Ectodermal cell (in vitro differentiated cells): ENCODE measurements around the gene OLIG3.
A peak's percentile ranks its signal among the peaks of the same experiment; 100 is the strongest.

Source experiments
- H3K27ac ChIP-seq: 2 replicates; pipeline ENCODE4 v1.7.0; 2013; ENCODE audit warnings: mild to moderate bottlenecking, low read depth, low read length; ENCODE audit not compliant: insufficient read depth, poor library complexity, severe bottlenecking
- H3K27me3 ChIP-seq: 2 replicates; pipeline ENCODE4 v1.7.0; 2013; ENCODE audit warnings: mild to moderate bottlenecking, low read length; ENCODE audit not compliant: insufficient read depth, control insufficient read depth, poor library complexity, severe bottlenecking
- H3K36me3 ChIP-seq: one replicate; pipeline ENCODE4 v1.7.0; 2013; ENCODE audit warnings: low read length; ENCODE audit not compliant: control insufficient read depth, insufficient read depth
- H3K4me1 ChIP-seq: one replicate; pipeline ENCODE4 v1.7.0; 2013; ENCODE audit warnings: low read length; ENCODE audit not compliant: control insufficient read depth, insufficient read depth
- H3K4me3 ChIP-seq: 2 replicates; pipeline ENCODE4 v1.7.0; 2013; ENCODE audit warnings: low read depth, low read length, control low read depth; ENCODE audit not compliant: insufficient read depth
- H3K9me3 ChIP-seq: 2 replicates; pipeline ENCODE4 v1.7.0; 2013; ENCODE audit warnings: mild to moderate bottlenecking, low read length, moderate library complexity; ENCODE audit not compliant: control insufficient read depth
- WGBS, 2 experiments: methylation state at CpG; one replicate each; pipeline ENCODE4 v1.1.7; 2013; ENCODE audit warnings: missing lambda C conversion rate in 2 of 2; 5-methylcytosine and 5-hydroxymethylcytosine counted together

Gene OLIG3

GRCh38 chr6:137520520-137520919 is 26.3 kb upstream of the OLIG3 start:
- H3K4me1 ChIP-seq = peaks cover 8% of the 10 kb centered on the region
- no peak overlapping the region for H3K4me3 ChIP-seq
- H3K27ac ChIP-seq = no peak overlapping the region
- H3K9me3 ChIP-seq = no peaks in the 10 kb centered on the region
- no peaks in the 10 kb centered on the region for H3K36me3 ChIP-seq
- H3K27me3 ChIP-seq = peaks cover 32% of the 10 kb centered on the region
- 82 to 83% methylated on average over 3 to 4 of the region's 4 CpGs for WGBS, 2 experiments

DNA sequence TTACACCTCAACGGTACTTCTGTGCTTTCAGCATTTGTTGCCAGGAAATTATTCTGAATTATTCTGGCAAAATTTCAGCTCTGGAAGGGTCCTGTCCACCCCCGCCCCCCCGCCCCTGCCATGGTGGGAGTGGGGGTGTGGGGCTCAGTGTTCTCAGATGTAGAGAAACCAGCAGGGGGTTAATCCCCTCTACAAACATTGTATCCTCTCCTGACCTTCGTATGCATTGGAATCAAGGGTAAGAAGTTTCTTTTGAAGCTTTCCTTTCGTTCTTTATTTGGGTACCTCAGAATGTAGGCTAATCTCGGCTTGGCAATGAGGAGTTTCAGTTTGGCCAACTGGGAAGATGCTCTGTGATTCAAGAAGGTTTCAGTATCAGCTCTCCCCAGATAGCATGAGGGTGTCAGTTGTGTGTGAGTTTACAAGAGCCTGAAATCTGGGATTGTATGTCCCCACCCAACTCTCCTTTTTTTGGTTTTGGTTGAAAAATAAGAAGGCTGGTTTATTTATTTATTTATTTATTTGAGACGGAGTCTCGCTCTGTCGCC is 25.5 kb upstream of the OLIG3 start:
- Histone ChIP-seq H3K27me3 (peaks cover 40% of the 10 kb centered on the region), H3K36me3 (no peaks in the 10 kb centered on the region)

DNA sequence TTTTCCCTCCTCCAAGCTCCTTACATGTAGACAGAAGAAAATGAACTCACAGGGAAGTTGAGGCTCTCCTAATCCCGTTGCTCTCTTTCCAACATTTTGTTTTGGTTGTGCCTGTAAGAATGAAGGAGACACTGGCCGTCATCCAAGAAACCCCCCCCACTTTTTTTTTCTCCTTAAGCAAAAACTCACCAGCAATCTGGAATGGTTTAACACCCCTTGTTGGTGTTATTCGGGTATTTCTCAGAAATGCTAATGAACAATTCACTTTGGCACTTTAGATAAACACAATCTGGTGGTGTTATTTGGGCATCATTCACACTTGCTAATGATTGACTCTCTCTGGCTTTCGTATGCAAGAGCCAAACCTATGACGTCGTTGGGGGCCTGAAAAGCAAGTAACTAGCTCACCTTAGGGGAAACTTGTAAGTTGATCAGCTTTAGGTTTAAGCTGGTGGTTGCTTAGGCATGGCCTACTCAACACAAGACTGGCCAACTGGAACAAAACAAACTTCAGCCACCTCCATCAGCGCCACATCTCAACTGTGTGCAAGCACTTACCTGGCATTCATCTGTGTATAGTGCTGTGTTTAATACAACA is 24.3 kb upstream of the OLIG3 start:
- Histone ChIP-seq H3K36me3 (no peaks in the 10 kb centered on the region), H3K9me3 (no peaks in the 10 kb centered on the region), H3K4me1 (peaks cover 10% of the 10 kb centered on the region), H3K4me3 (no peak overlapping the region), H3K27me3 (peaks cover 52% of the 10 kb centered on the region), H3K27ac (no peak overlapping the region)
- 29 to 32% methylated on average over 7 of the region's 7 CpGs for WGBS, 2 experiments

More for the DNA sequence above, 25.5 kb upstream of the OLIG3 start:
- H3K4me1 ChIP-seq = peaks cover 8% of the 10 kb centered on the region
- no peaks in the 10 kb centered on the region for H3K9me3 ChIP-seq
- no peak overlapping the region for H3K27ac ChIP-seq
- 40 to 53% methylated on average over 6 to 9 of the region's 9 CpGs for WGBS, 2 experiments
- no peak overlapping the region for H3K4me3 ChIP-seq

- Histone ChIP-seq H3K36me3 (no peaks in the 10 kb centered on the region), H3K9me3 (no peaks in the 10 kb centered on the region), H3K27me3 (peaks cover 58% of the 10 kb centered on the region), H3K4me1 (peaks cover 15% of the 10 kb centered on the region), H3K27ac (no peak overlapping the region), H3K4me3 (no peak overlapping the region)
- 64 to 74% methylated on average over 4 to 5 of the region's 5 CpGs for WGBS, 2 experiments
These were observed 20.2 kb upstream of the OLIG3 start for GRCh38 chr6:137514418-137514817.

GRCh38 chr6:137512757-137513605 is 18.8 kb upstream of the OLIG3 start:
- no peaks in the 10 kb centered on the region for H3K9me3 ChIP-seq
- H3K27ac ChIP-seq = peak overlapping the region; percentile 69
- H3K27me3 ChIP-seq = peaks cover 50% of the 10 kb centered on the region
- H3K4me3 ChIP-seq = no peak overlapping the region
- peaks cover 15% of the 10 kb centered on the region for H3K4me1 ChIP-seq
- WGBS, 2 experiments = 11 to 13% methylated on average over 14 of the region's 14 CpGs
- no peaks in the 10 kb centered on the region for H3K36me3 ChIP-seq

DNA sequence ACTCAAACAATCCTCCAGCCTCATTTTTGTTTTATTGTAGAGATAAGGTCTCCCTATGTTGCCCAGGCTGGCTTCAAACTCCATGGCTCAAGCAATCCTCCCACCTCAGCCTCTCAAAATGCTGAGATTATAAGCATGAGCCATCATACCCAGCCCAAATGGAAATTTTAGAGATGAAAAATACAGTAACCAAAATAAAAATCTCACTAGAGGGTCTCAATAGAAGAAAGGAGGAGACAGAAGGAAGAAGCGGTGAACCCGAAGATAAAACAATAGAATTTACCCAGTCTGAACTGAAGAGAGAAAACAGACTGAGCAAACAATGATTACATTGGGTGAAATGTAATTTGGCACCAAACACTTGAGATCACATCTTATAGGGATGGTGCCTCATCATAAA is 16.7 kb upstream of the OLIG3 start:
- Histone ChIP-seq H3K27me3 (peaks cover 30% of the 10 kb centered on the region), H3K4me3 (no peak overlapping the region), H3K36me3 (no peaks in the 10 kb centered on the region), H3K27ac (no peak overlapping the region), H3K4me1 (peaks cover 15% of the 10 kb centered on the region), H3K9me3 (no peaks in the 10 kb centered on the region)
- 91 to 100% methylated on average over 2 of the region's 2 CpGs for WGBS, 2 experiments

DNA sequence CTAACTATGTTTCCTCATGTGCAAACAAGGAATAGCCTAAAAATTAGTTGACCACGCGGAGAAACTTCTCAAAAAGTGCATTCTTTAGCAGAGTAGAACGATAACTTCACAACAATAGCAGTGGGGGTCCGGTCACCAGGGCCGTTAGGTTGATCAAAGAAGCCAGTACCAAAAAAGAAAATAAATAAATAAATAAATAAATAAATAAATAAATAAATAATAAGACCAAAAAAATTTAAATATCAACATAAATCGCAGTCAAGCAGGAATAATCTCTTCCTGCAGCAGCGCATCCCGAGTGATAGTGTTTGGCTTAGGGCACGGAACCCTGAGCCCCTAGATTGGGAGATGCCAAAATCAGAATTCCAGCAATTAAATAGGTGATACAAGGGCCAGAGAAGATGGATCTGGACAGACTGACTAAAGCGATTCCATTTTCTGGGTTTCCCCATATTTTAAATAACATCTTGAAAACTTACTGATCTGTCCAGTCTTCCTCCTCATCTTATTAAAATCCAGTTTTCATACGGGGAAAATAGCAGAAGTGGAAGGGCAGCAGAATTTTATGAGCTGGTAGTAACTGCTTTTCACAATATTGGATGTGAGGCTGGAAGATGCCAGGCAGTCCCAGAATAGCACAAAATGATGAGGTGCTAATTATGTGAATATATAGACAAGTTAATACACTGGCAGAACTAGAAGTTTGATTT is 4.4 kb upstream of the OLIG3 start:
- Histone ChIP-seq H3K4me3 (no peak overlapping the region), H3K36me3 (no peaks in the 10 kb centered on the region), H3K9me3 (no peaks in the 10 kb centered on the region), H3K4me1 (peaks cover 38% of the 10 kb centered on the region), H3K27ac (no peak overlapping the region), H3K27me3 (peaks cover 86% of the 10 kb centered on the region)
- WGBS, 2 experiments = 14 to 15% methylated on average over 8 to 9 of the region's 11 CpGs

DNA sequence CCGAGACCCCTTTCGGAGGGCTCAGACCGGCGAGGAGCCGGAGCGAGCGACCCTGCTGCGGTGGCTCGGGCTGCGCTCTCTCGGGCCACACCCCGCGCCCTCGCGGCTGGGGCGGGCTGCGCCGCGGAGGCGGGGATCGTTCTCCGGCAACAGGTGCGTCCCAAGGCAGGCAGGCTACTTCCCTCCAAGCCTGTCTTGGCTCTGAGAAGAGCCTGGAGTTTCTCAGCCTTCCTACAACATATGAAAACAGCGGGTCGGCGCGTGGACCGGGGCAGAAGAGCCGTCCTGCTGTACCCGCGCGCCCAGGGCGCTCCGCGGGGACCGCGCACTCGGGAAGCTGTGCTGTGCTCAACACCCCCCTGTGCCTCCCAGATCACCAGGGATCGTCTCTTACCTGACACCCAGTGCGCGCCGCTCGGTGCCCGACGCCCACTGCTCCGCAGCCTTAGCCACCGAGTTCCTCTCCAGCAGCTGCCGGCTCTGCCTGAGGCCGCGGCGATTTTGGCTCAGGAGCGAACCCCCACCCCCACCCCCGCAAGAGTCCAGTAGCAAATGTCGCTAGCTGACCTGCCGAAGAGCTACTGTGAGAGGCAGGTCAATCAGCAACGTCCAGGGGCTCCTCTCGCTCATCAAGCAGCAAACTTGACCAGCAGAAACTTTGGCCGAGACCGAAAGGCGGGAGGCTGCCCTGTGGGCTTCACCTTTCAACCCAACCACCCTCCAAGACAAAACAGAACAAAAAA is 3.7 kb upstream of the OLIG3 start:
- 0 to 1% methylated on average over 60 of the region's 60 CpGs for WGBS, 2 experiments
- Histone ChIP-seq H3K4me1 (peaks cover 40% of the 10 kb centered on the region), H3K9me3 (no peaks in the 10 kb centered on the region), H3K36me3 (no peaks in the 10 kb centered on the region), H3K27me3 (peaks cover 93% of the 10 kb centered on the region), H3K4me3 (peak overlapping the region; percentile 28), H3K27ac (no peak overlapping the region)

GRCh38 chr6:137496909-137497720 is 2.9 kb upstream of the OLIG3 start:
- no peaks in the 10 kb centered on the region for H3K9me3 ChIP-seq
- no peaks in the 10 kb centered on the region for H3K36me3 ChIP-seq
- peak overlapping the region; percentile 28 for H3K4me3 ChIP-seq
- WGBS, 2 experiments = 1% methylated on average over 47 of the region's 47 CpGs
- no peak overlapping the region for H3K27ac ChIP-seq
- peaks cover 40% of the 10 kb centered on the region for H3K4me1 ChIP-seq
- peaks cover 99% of the 10 kb centered on the region for H3K27me3 ChIP-seq
